SU-DHL-6 (cell line): ENCODE results near the gene NUDT12.

Experiments used
- H2AFZ ChIP-seq: fragments of 200-600 bp; sonication (generic); 2 replicates; pipeline ENCODE4 v1.6.1; 2014; ENCODE audit warnings: low read depth, mild to moderate bottlenecking, moderate library complexity, mixed read lengths, antibody characterized with exemption, low read length; ENCODE audit not compliant: severe bottlenecking
- H3F3A ChIP-seq: fragments of 200-600 bp; shearing (Covaris generic); 2 replicates; pipeline ENCODE4 v1.6.0; 2016; ENCODE audit warnings: antibody characterized with exemption, mild to moderate bottlenecking; ENCODE audit not compliant: insufficient read depth
- H3K27ac ChIP-seq: fragments of 200-600 bp; sonication (generic); 2 replicates; pipeline ENCODE4 v1.5.1; 2016; ENCODE audit warnings: low read depth, mild to moderate bottlenecking, low read length, moderate library complexity, mixed read lengths
- H3K27me3 ChIP-seq: fragments of 200-600 bp; sonication (generic), shearing (Covaris generic); 2 replicates; pipeline ENCODE4 v1.6.0; 2014; ENCODE audit warnings: mild to moderate bottlenecking, low read length
- H3K36me3 ChIP-seq: fragments of 200-600 bp; sonication (generic); 2 replicates; pipeline ENCODE4 v1.6.1; 2014; ENCODE audit warnings: mild to moderate bottlenecking, low read length, mixed read lengths
- H3K4me2 ChIP-seq: fragments of 300-600, 200-600 bp; shearing (Covaris generic), sonication (generic); 2 replicates; pipeline ENCODE4 v1.6.0; 2014; ENCODE audit warnings: low read length, low read depth, mild to moderate bottlenecking; ENCODE audit not compliant: poor library complexity, severe bottlenecking
- H3K4me3 ChIP-seq: fragments of 200-600 bp; sonication (generic); 2 replicates; pipeline ENCODE4 v1.5.1; 2014; ENCODE audit warnings: antibody characterized with exemption, low read length, mild to moderate bottlenecking, mixed read lengths; ENCODE audit not compliant: insufficient read depth, poor library complexity, severe bottlenecking
- H3K79me2 ChIP-seq: fragments of 200-600 bp; sonication (generic); 2 replicates; pipeline ENCODE4 v1.6.1; 2014; ENCODE audit warnings: mild to moderate bottlenecking, low read length, moderate library complexity; ENCODE audit not compliant: insufficient read depth
- H3K9ac ChIP-seq: fragments of 200-600 bp; sonication (generic); 2 replicates; pipeline ENCODE4 v1.7.0; 2014; ENCODE audit warnings: mild to moderate bottlenecking, low read length
- H3K9me2 ChIP-seq: fragments of 200-600 bp; sonication (generic); replicated peaks from 2 replicates; pipeline ENCODE4 v1.6.1; 2014; ENCODE audit warnings: low read length; ENCODE audit not compliant: insufficient read depth
- H3K9me3 ChIP-seq: fragments of 200-600 bp; sonication (generic); 2 replicates; pipeline ENCODE4 v1.6.1; 2014; ENCODE audit warnings: low read length, mixed read lengths; ENCODE audit not compliant: insufficient read depth
- H4K20me1 ChIP-seq: fragments of 200-600 bp; sonication (generic); 2 replicates; pipeline ENCODE4 v1.6.1; 2014; ENCODE audit warnings: low read depth, mild to moderate bottlenecking, antibody characterized with exemption, low read length, moderate library complexity, mixed read lengths
- EZH2phosphoT487 ChIP-seq: fragments of 200-600 bp; sonication (generic), shearing (Covaris generic); conservative IDR thresholded peaks from 2 replicates; pipeline ENCODE4 v1.6.1; 2018; ENCODE audit warnings: mild to moderate bottlenecking, antibody characterized with exemption, low read length, moderate library complexity, mixed read lengths
- TF ChIP-seq, protein P1 (sequence below): fragments of 200-600 bp; sonication (generic); IDR thresholded peaks from one replicate; pipeline ENCODE4 v1.5.1; 2017; ENCODE audit warnings: antibody characterized with exemption, mild to moderate bottlenecking, low read length, moderate library complexity; ENCODE audit not compliant: insufficient read depth, poor library complexity, severe bottlenecking

The NUDT12 gene

GRCh38 chr5:103526164-103526915 is 36.2 kb downstream of the NUDT12 start:
- Histone ChIP-seq H3K9ac (no peak overlapping the region), H3K79me2 (no peaks in the 10 kb centered on the region), H3K4me3 (no peak overlapping the region), H4K20me1 (no peaks in the 10 kb centered on the region), H3F3A (no peaks in the 10 kb centered on the region), H3K36me3 (no peaks in the 10 kb centered on the region), H3K9me2 (no peaks in the 10 kb centered on the region), H3K27ac (no peak overlapping the region), H3K4me2 (no peak overlapping the region), H2AFZ (no peak overlapping the region), H3K27me3 (no peaks in the 10 kb centered on the region), H3K9me3 (no peaks in the 10 kb centered on the region)
- TF ChIP-seq, protein P1, sequence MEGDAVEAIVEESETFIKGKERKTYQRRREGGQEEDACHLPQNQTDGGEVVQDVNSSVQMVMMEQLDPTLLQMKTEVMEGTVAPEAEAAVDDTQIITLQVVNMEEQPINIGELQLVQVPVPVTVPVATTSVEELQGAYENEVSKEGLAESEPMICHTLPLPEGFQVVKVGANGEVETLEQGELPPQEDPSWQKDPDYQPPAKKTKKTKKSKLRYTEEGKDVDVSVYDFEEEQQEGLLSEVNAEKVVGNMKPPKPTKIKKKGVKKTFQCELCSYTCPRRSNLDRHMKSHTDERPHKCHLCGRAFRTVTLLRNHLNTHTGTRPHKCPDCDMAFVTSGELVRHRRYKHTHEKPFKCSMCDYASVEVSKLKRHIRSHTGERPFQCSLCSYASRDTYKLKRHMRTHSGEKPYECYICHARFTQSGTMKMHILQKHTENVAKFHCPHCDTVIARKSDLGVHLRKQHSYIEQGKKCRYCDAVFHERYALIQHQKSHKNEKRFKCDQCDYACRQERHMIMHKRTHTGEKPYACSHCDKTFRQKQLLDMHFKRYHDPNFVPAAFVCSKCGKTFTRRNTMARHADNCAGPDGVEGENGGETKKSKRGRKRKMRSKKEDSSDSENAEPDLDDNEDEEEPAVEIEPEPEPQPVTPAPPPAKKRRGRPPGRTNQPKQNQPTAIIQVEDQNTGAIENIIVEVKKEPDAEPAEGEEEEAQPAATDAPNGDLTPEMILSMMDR, result no peak
- no peak for TF ChIP-seq EZH2phosphoT487

GRCh38 chr5:103525361-103525760 is 37.2 kb downstream of the NUDT12 start:
- no peaks in the 10 kb centered on the region for H3K36me3 ChIP-seq
- no peaks in the 10 kb centered on the region for H4K20me1 ChIP-seq
- no peak overlapping the region for H2AFZ ChIP-seq
- no peaks in the 10 kb centered on the region for H3K9me3 ChIP-seq
- no peak overlapping the region for H3K4me2 ChIP-seq
- H3K4me3 ChIP-seq, result no peak overlapping the region
- H3K9ac ChIP-seq, result no peak overlapping the region
- no peaks in the 10 kb centered on the region for H3K79me2 ChIP-seq
- no peaks in the 10 kb centered on the region for H3K27me3 ChIP-seq
- no peaks in the 10 kb centered on the region for H3K9me2 ChIP-seq
- TF ChIP-seq, protein P1, result no peak
- no peak for TF ChIP-seq EZH2phosphoT487
- H3K27ac ChIP-seq, result no peak overlapping the region
- no peaks in the 10 kb centered on the region for H3F3A ChIP-seq

DNA sequence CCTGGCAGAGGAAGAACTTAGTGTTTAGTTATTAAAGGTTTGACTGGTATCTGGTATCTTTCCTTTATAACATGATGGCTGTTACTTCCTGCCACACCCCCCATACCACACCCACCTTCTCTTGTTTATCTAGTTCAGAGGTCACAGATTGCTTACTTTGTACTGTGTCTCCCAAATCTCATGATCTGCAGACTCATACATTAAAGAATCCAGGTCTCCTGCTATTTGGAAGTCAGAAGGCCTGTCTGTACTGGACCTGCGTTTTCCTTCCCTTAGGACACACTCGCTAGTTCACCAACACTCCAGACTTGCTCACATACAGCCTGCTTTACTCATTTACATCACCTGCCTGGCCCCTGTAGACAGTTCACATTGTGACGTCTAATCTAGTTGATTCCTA is 39.3 kb downstream of the NUDT12 start:
- Histone ChIP-seq H3K79me2 (no peaks in the 10 kb centered on the region), H2AFZ (no peak overlapping the region), H3K9ac (no peak overlapping the region), H3K4me2 (no peak overlapping the region), H3K36me3 (no peaks in the 10 kb centered on the region), H3F3A (no peaks in the 10 kb centered on the region), H3K9me2 (no peaks in the 10 kb centered on the region), H4K20me1 (no peaks in the 10 kb centered on the region), H3K4me3 (no peak overlapping the region), H3K27ac (no peak overlapping the region), H3K27me3 (no peaks in the 10 kb centered on the region), H3K9me3 (no peaks in the 10 kb centered on the region)
- TF ChIP-seq, protein P1, result no peak
- TF ChIP-seq EZH2phosphoT487, result no peak
